Measurements from ENCODE around the gene SORCS1. TPM values are rescaled to one million over a fixed set of nuclear protein-coding genes. Genes with fewer than 3 reads are reported as not detected.

The SORCS1 gene
- total and polyA plus RNA-seq, 12 donors, result 0.18 to 11.1 (median 1.1) TPM

- TF ChIP-seq CTCF (IDR thresholded peaks at IDR 0.05), result no peak
- no peak for TF ChIP-seq POLR2A (IDR thresholded peaks at IDR 0.05)
- intact Hi-C loops (cut with DNase I), result no loop called here
- DNase-seq, result no peak
These were observed 41.8 kb downstream of the SORCS1 start for GRCh38 chr10:107122703-107123102.

GRCh38 chr10:107118866-107119265 lies 45.6 kb downstream of the SORCS1 start:
- no peak for DNase-seq
- Histone ChIP-seq H3K36me3 (replicated peaks in 1 of 2) (no peaks in the 10 kb centered on the region), H3K27ac (no peak overlapping the region), H3K9me3 (replicated peaks in 1 of 3) (no peaks in the 10 kb centered on the region), H3K4me3 (no peak overlapping the region), H3K27me3 (no peaks in the 10 kb centered on the region), H3K4me1 (replicated peaks in 1 of 2) (no peaks in the 10 kb centered on the region)
- intact Hi-C loops (cut with DNase I), result no loop called here
- no peak for TF ChIP-seq CTCF (IDR thresholded peaks at IDR 0.05)
- TF ChIP-seq POLR2A (IDR thresholded peaks at IDR 0.05), result no peak

More at GRCh38 chr10:107122703-107123102, 41.8 kb downstream of the SORCS1 start:
- H3K9me3 ChIP-seq (replicated peaks in 1 of 3), result no peaks in the 10 kb centered on the region
- no peaks in the 10 kb centered on the region for H3K4me1 ChIP-seq (replicated peaks in 1 of 2)
- H3K27me3 ChIP-seq, result no peaks in the 10 kb centered on the region
- no peak overlapping the region for H3K27ac ChIP-seq
- WGBS, 4 donors, result 27 to 40% (median 36%) methylated on average over 2 of the region's 2 CpGs
- H3K36me3 ChIP-seq (replicated peaks in 1 of 2), result no peaks in the 10 kb centered on the region
- no peak overlapping the region for H3K4me3 ChIP-seq

GRCh38 chr10:107104026-107104652 lies 60.4 kb downstream of the SORCS1 start:
- Histone ChIP-seq H3K27me3 (no peaks in the 10 kb centered on the region), H3K9me3 (replicated peaks in 1 of 3) (no peaks in the 10 kb centered on the region), H3K36me3 (replicated peaks in 1 of 2) (no peaks in the 10 kb centered on the region), H3K4me3 (no peak overlapping the region), H3K27ac (no peak overlapping the region), H3K4me1 (replicated peaks in 1 of 2) (no peaks in the 10 kb centered on the region)
- DNase-seq, result no peak
- WGBS, 4 donors, result 58 to 65% (median 58%) methylated on average over 4 of the region's 4 CpGs
- intact Hi-C loops (cut with DNase I), result no loop called here
- TF ChIP-seq POLR2A (IDR thresholded peaks at IDR 0.05) (no peak), CTCF (IDR thresholded peaks at IDR 0.05) (no peak)

- Histone ChIP-seq H3K9me3 (replicated peaks in 1 of 3) (no peaks in the 10 kb centered on the region), H3K4me1 (replicated peaks in 1 of 2) (no peaks in the 10 kb centered on the region), H3K27ac (no peak overlapping the region), H3K4me3 (no peak overlapping the region), H3K36me3 (replicated peaks in 1 of 2) (no peaks in the 10 kb centered on the region), H3K27me3 (no peaks in the 10 kb centered on the region)
- intact Hi-C loops (cut with DNase I), result no loop called here
- TF ChIP-seq CTCF (IDR thresholded peaks at IDR 0.05) (no peak), POLR2A (IDR thresholded peaks at IDR 0.05) (no peak)
- WGBS, 4 donors, result 37 to 45% (median 42%) methylated on average over 8 of the region's 8 CpGs
- DNase-seq, result peak in 2 of 7 donors; percentile 21 to 71
These were observed 61.1 kb downstream of the SORCS1 start for GRCh38 chr10:107103174-107104025.
